ENCODE measurements around the gene UST.

DNA sequence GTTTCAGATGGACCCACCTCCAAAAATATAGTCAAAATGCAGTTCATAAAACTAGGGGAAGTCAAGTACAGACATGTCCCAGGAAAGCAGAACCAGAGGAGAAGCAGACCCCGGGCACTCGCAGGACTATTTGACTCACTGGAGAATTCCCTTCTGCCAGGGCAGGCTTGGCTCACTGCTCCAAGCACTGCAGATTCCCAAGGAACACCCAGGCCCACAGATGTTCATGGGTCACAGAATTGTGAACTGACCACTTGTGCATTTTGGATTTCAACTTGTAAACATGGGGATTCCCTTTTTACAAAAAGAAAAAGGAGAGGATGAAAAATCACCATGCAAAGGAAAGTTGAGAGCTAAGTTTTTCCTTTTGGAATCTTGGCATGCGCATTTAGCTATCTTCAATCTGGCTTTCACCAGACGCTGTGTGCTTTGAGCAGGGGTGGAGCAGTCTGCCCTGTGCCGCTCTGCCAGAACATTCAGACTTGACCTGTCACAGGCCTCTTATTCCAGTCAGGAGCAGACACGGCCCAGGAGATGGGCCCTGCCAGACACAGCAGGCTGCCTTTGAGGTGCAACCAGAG, 333.2 kb downstream of the UST start:
- TF ChIP-seq, protein P1, sequence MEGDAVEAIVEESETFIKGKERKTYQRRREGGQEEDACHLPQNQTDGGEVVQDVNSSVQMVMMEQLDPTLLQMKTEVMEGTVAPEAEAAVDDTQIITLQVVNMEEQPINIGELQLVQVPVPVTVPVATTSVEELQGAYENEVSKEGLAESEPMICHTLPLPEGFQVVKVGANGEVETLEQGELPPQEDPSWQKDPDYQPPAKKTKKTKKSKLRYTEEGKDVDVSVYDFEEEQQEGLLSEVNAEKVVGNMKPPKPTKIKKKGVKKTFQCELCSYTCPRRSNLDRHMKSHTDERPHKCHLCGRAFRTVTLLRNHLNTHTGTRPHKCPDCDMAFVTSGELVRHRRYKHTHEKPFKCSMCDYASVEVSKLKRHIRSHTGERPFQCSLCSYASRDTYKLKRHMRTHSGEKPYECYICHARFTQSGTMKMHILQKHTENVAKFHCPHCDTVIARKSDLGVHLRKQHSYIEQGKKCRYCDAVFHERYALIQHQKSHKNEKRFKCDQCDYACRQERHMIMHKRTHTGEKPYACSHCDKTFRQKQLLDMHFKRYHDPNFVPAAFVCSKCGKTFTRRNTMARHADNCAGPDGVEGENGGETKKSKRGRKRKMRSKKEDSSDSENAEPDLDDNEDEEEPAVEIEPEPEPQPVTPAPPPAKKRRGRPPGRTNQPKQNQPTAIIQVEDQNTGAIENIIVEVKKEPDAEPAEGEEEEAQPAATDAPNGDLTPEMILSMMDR (conservative IDR thresholded peaks at IDR 0.05; ENCODE audit: low read length): no peak
- no peak for TF ChIP-seq EZH2phosphoT487 (IDR thresholded peaks at IDR 0.05; ENCODE audit: borderline replicate concordance)

All from Loucy (cell line).